IMR-90 (cell line): Measurements from ENCODE around the gene PACSIN3.

Experiments
- CEBPB ChIP-seq: IDR thresholded peaks from 2 replicates; pipeline ENCODE4 v1.6.1; 2012; ENCODE audit warnings: low read depth, low read length, improper control_type of control experiment
- CHD1 ChIP-seq: IDR thresholded peaks from 2 replicates; pipeline ENCODE4 v1.6.1; 2012; ENCODE audit warnings: low read depth, low read length, improper control_type of control experiment
- CTCF ChIP-seq: conservative IDR thresholded peaks from 2 replicates; pipeline ENCODE4 v1.5.1; 2012; ENCODE audit warnings: mild to moderate bottlenecking, low read depth, low read length, improper control_type of control experiment
- ELK1 ChIP-seq: fragments of 150-350 bp; IDR thresholded peaks from 2 replicates; pipeline ENCODE4 v1.6.1; 2016; ENCODE audit warnings: low read depth, mild to moderate bottlenecking, low read length, moderate library complexity, borderline replicate concordance
- FOS ChIP-seq: fragments of 150-350 bp; IDR thresholded peaks from 2 replicates; pipeline ENCODE4 v1.6.1; 2016; ENCODE audit warnings: low read depth, low read length
- POLR2A ChIP-seq: IDR thresholded peaks from 2 replicates; pipeline ENCODE4 v1.6.1; 2012; ENCODE audit warnings: mild to moderate bottlenecking, low read depth, low read length
- RAD21 ChIP-seq: IDR thresholded peaks from 2 replicates; pipeline ENCODE4 v1.6.1; 2012; ENCODE audit warnings: low read length, improper control_type of control experiment
- RFX5 ChIP-seq: IDR thresholded peaks from 2 replicates; pipeline ENCODE4 v1.8.0; 2012; ENCODE audit warnings: low read depth, mild to moderate bottlenecking, low read length, moderate library complexity
- SMC3 ChIP-seq: fragments of 150-350 bp; IDR thresholded peaks from 2 replicates; pipeline ENCODE4 v1.6.1; 2016; ENCODE audit warnings: low read depth, mild to moderate bottlenecking, antibody characterized with exemption, low read length, moderate library complexity
- USF2 ChIP-seq: fragments of 150-350 bp; IDR thresholded peaks from 2 replicates; pipeline ENCODE4 v1.6.1; 2017; ENCODE audit warnings: mild to moderate bottlenecking, antibody characterized with exemption, low read length, low read depth

- no peak for TF ChIP-seq SMC3
- no peak for TF ChIP-seq POLR2A
- TF ChIP-seq USF2 = no peak
- TF ChIP-seq RAD21 = no peak
- no peak for TF ChIP-seq CTCF
- TF ChIP-seq CEBPB = no peak
- TF ChIP-seq FOS = no peak
- no peak for TF ChIP-seq RFX5
- TF ChIP-seq CHD1 = no peak
- no peak for TF ChIP-seq ELK1
These were observed 29.9 kb downstream of the PACSIN3 start for GRCh38 chr11:47156333-47156732.
